Epithelial cell of prostate (primary cell): ENCODE measurements around the gene FREM2.

Experiments used
- DNase-seq: peaks from one replicate; pipeline ENCODE4 v3.0.0-alpha.2; 2011; ENCODE audit warnings: low read depth, low spot score
- H3K27ac ChIP-seq: fragments of 450-650 bp; 2 replicates; pipeline ENCODE4 v1.5.1; 2017; ENCODE audit warnings: mild to moderate bottlenecking

FREM2 gene

GRCh38 chr13:38819596-38819995, 132.7 kb downstream of the FREM2 start:
- DNase-seq: no peak

GRCh38 chr13:38821770-38822551, 135.1 kb downstream of the FREM2 start:
- DNase-seq: peak; percentile 40
- H3K27ac ChIP-seq: peak overlapping the region; percentile 39

More at GRCh38 chr13:38819596-38819995, 132.7 kb downstream of the FREM2 start:
- no peak overlapping the region for H3K27ac ChIP-seq

- no peak for DNase-seq
- H3K27ac ChIP-seq: no peak overlapping the region
These were observed 137.5 kb downstream of the FREM2 start for GRCh38 chr13:38824342-38824741.

GRCh38 chr13:38826182-38826813, 139.4 kb downstream of the FREM2 start:
- DNase-seq: no peak
- no peak overlapping the region for H3K27ac ChIP-seq

- H3K27ac ChIP-seq: no peak overlapping the region
- no peak for DNase-seq
These were observed 143.7 kb downstream of the FREM2 start for GRCh38 chr13:38830442-38831045.

- DNase-seq: no peak
- no peak overlapping the region for H3K27ac ChIP-seq
These were observed 157.7 kb downstream of the FREM2 start for GRCh38 chr13:38844581-38844980.

GRCh38 chr13:38848360-38848759, 161.5 kb downstream of the FREM2 start:
- H3K27ac ChIP-seq: no peak overlapping the region
- DNase-seq: no peak

- DNase-seq: peak; percentile 3
- no peak overlapping the region for H3K27ac ChIP-seq
These were observed 162.4 kb downstream of the FREM2 start for GRCh38 chr13:38849315-38849714.

GRCh38 chr13:38850868-38851626, 164.2 kb downstream of the FREM2 start:
- DNase-seq: no peak

GRCh38 chr13:38854226-38854625, 167.3 kb downstream of the FREM2 start:
- H3K27ac ChIP-seq: no peak overlapping the region
- DNase-seq: no peak

More at GRCh38 chr13:38850868-38851626, 164.2 kb downstream of the FREM2 start:
- H3K27ac ChIP-seq: no peak overlapping the region

- no peak for DNase-seq
- H3K27ac ChIP-seq: no peak overlapping the region
These were observed 169.2 kb downstream of the FREM2 start for GRCh38 chr13:38856065-38856464.

- H3K27ac ChIP-seq: no peak overlapping the region
- DNase-seq: no peak
These were observed 175.6 kb downstream of the FREM2 start for GRCh38 chr13:38862443-38862842.

GRCh38 chr13:38863536-38863935, 176.7 kb downstream of the FREM2 start:
- no peak for DNase-seq
- no peak overlapping the region for H3K27ac ChIP-seq

GRCh38 chr13:38866649-38867048, 179.8 kb downstream of the FREM2 start:
- no peak for DNase-seq
- H3K27ac ChIP-seq: no peak overlapping the region

GRCh38 chr13:38868399-38868798, 181.5 kb downstream of the FREM2 start:
- no peak overlapping the region for H3K27ac ChIP-seq
- DNase-seq: no peak

GRCh38 chr13:38868870-38869269, 182.0 kb downstream of the FREM2 start:
- DNase-seq: no peak
- no peak overlapping the region for H3K27ac ChIP-seq

GRCh38 chr13:38871275-38871674, 184.4 kb downstream of the FREM2 start:
- no peak for DNase-seq
- no peak overlapping the region for H3K27ac ChIP-seq

- no peak for DNase-seq
- no peak overlapping the region for H3K27ac ChIP-seq
These were observed 185.8 kb downstream of the FREM2 start for GRCh38 chr13:38872693-38873092.

GRCh38 chr13:38875186-38875875, 188.5 kb downstream of the FREM2 start:
- no peak overlapping the region for H3K27ac ChIP-seq
- DNase-seq: no peak

GRCh38 chr13:38879278-38879677, 192.4 kb downstream of the FREM2 start:
- H3K27ac ChIP-seq: no peak overlapping the region
- DNase-seq: no peak
